Mesodermal cell (in vitro differentiated cells): Measurements from ENCODE around the gene PARP4.
"Not testable (repeated sequence)": the region's sequence is repeated elsewhere in the genome, so short reads cannot be mapped to it uniquely, and the experiment has no call there.

Experiments used
- H3K27ac ChIP-seq: 2 replicates; pipeline ENCODE4 v1.7.0; 2013; ENCODE audit warnings: mild to moderate bottlenecking, low read depth, low read length, moderate library complexity; ENCODE audit not compliant: severe bottlenecking
- H3K36me3 ChIP-seq: 2 replicates; pipeline ENCODE4 v1.7.1; 2013; ENCODE audit warnings: mild to moderate bottlenecking, low read length, moderate library complexity; ENCODE audit not compliant: control insufficient read depth, insufficient read depth
- H3K4me1 ChIP-seq: one replicate; pipeline ENCODE4 v1.7.1; 2013; ENCODE audit warnings: mild to moderate bottlenecking, low read length; ENCODE audit not compliant: insufficient read depth, control insufficient read depth, poor library complexity, severe bottlenecking
- H3K4me3 ChIP-seq: 2 replicates; pipeline ENCODE4 v1.7.0; 2013; ENCODE audit warnings: low read length, control low read depth, mild to moderate bottlenecking; ENCODE audit not compliant: insufficient read depth, poor library complexity, severe bottlenecking; ENCODE audit errors: extremely low read depth
- H3K9me3 ChIP-seq: 2 replicates; pipeline ENCODE4 v1.7.1; 2013; ENCODE audit warnings: mild to moderate bottlenecking, low read length, moderate library complexity; ENCODE audit not compliant: control insufficient read depth
- WGBS, 2 experiments: methylation state at CpG; one replicate each; pipeline ENCODE4 v1.1.5; 2013; ENCODE audit warnings: missing lambda C conversion rate in 2 of 2; ENCODE audit not compliant: insufficient coverage in 2 of 2; 5-methylcytosine and 5-hydroxymethylcytosine counted together

Gene PARP4

GRCh38 chr13:24488092-24488491 lies 24.5 kb downstream of the PARP4 start:
- 83% methylated on average over 2 of the region's 8 CpGs; no CpG with 5 or more reads in 1 of the 2 experiments for whole genome bisulfite sequencing, 2 experiments
- H3K36me3 ChIP-seq, result peaks cover 72% of the 10 kb centered on the region
- H3K9me3 ChIP-seq, result not testable (repeated sequence)

GRCh38 chr13:24486017-24486657 lies 26.4 kb downstream of the PARP4 start:
- H3K4me3 ChIP-seq, H3K9me3 ChIP-seq, H3K4me1 ChIP-seq, H3K27ac ChIP-seq: not testable (repeated sequence)
- 94 to 100% methylated on average over 2 to 3 of the region's 3 CpGs for WGBS, 2 experiments
- H3K36me3 ChIP-seq, result peaks cover 72% of the 10 kb centered on the region

More at GRCh38 chr13:24488092-24488491, 24.5 kb downstream of the PARP4 start:
- H3K4me1 ChIP-seq, H3K4me3 ChIP-seq, H3K27ac ChIP-seq: not testable (repeated sequence)

GRCh38 chr13:24473686-24474085 lies 38.9 kb downstream of the PARP4 start:
- no peaks in the 10 kb centered on the region for H3K4me1 ChIP-seq
- H3K9me3 ChIP-seq, result no peaks in the 10 kb centered on the region
- no peak overlapping the region for H3K4me3 ChIP-seq
- H3K36me3 ChIP-seq, result peaks cover 60% of the 10 kb centered on the region
- H3K27ac ChIP-seq, result no peak overlapping the region
- WGBS, 2 experiments, result 92 to 94% methylated on average over 2 to 5 of the region's 5 CpGs

GRCh38 chr13:24472129-24472528 lies 40.4 kb downstream of the PARP4 start:
- H3K4me3 ChIP-seq, H3K9me3 ChIP-seq, H3K4me1 ChIP-seq, H3K27ac ChIP-seq: not testable (repeated sequence)
- peaks cover 63% of the 10 kb centered on the region for H3K36me3 ChIP-seq
- whole genome bisulfite sequencing, 2 experiments, result 71 to 92% methylated on average over 2 to 4 of the region's 5 CpGs

GRCh38 chr13:24463078-24463477 lies 49.5 kb downstream of the PARP4 start:
- Histone ChIP-seq H3K9me3 (no peaks in the 10 kb centered on the region), H3K36me3 (peaks cover 45% of the 10 kb centered on the region), H3K27ac (no peak overlapping the region), H3K4me3 (no peak overlapping the region), H3K4me1 (no peaks in the 10 kb centered on the region)
- no CpG with 5 or more reads among the region's 2 CpGs for WGBS, 2 experiments

- Histone ChIP-seq H3K4me3 (no peak overlapping the region), H3K36me3 (peaks cover 56% of the 10 kb centered on the region), H3K4me1 (no peaks in the 10 kb centered on the region), H3K27ac (no peak overlapping the region), H3K9me3 (no peaks in the 10 kb centered on the region)
- 69 to 89% methylated on average over 3 to 6 of the region's 6 CpGs for WGBS, 2 experiments
Measured at GRCh38 chr13:24460256-24460655, 52.3 kb downstream of the PARP4 start.

GRCh38 chr13:24459726-24460125 lies 52.9 kb downstream of the PARP4 start:
- H3K36me3 ChIP-seq, result peaks cover 60% of the 10 kb centered on the region
- no peak overlapping the region for H3K27ac ChIP-seq
- no peaks in the 10 kb centered on the region for H3K4me1 ChIP-seq
- no peaks in the 10 kb centered on the region for H3K9me3 ChIP-seq
- 89% methylated on average over 1 of the region's 3 CpGs; no CpG with 5 or more reads in 1 of the 2 experiments for WGBS, 2 experiments
- H3K4me3 ChIP-seq, result no peak overlapping the region

GRCh38 chr13:24459234-24459633 lies 53.3 kb downstream of the PARP4 start:
- no CpG with 5 or more reads among the region's 2 CpGs for WGBS, 2 experiments
- Histone ChIP-seq H3K4me3 (no peak overlapping the region), H3K27ac (no peak overlapping the region)

GRCh38 chr13:24458736-24459135 lies 53.8 kb downstream of the PARP4 start:
- H3K4me1 ChIP-seq, result no peaks in the 10 kb centered on the region
- H3K9me3 ChIP-seq, result no peaks in the 10 kb centered on the region
- peaks cover 69% of the 10 kb centered on the region for H3K36me3 ChIP-seq
- H3K4me3 ChIP-seq, result no peak overlapping the region
- H3K27ac ChIP-seq, result no peak overlapping the region
- WGBS, 2 experiments, result no CpG with 5 or more reads among the region's 4 CpGs

More at GRCh38 chr13:24459234-24459633, 53.3 kb downstream of the PARP4 start:
- Histone ChIP-seq H3K36me3 (peaks cover 64% of the 10 kb centered on the region), H3K4me1 (no peaks in the 10 kb centered on the region), H3K9me3 (no peaks in the 10 kb centered on the region)

- no peak overlapping the region for H3K27ac ChIP-seq
- no peak overlapping the region for H3K4me3 ChIP-seq
- 93 to 98% methylated on average over 6 to 8 of the region's 8 CpGs for WGBS, 2 experiments
- H3K9me3 ChIP-seq, result no peaks in the 10 kb centered on the region
- peaks cover 76% of the 10 kb centered on the region for H3K36me3 ChIP-seq
- H3K4me1 ChIP-seq, result no peaks in the 10 kb centered on the region
Measured at GRCh38 chr13:24456396-24456795, 56.2 kb downstream of the PARP4 start.

- Histone ChIP-seq H3K36me3 (peaks cover 72% of the 10 kb centered on the region), H3K4me3 (no peak overlapping the region), H3K4me1 (no peaks in the 10 kb centered on the region), H3K9me3 (no peaks in the 10 kb centered on the region), H3K27ac (no peak overlapping the region)
- WGBS, 2 experiments, result 92 to 100% methylated on average over 5 of the region's 6 CpGs
Measured at GRCh38 chr13:24454056-24454455, 58.5 kb downstream of the PARP4 start.
